HG02943 (cell line): ENCODE measurements around the gene PPP1R14D.

Experiments used
- ATAC-seq: cut with Tn5 transposase; IDR thresholded peaks from one replicate; pipeline ENCODE4 v1.9.1; 2021; ENCODE audit warnings: mild to moderate bottlenecking, low read depth, moderate library complexity; ENCODE audit not compliant: unreplicated experiment

The PPP1R14D gene

DNA sequence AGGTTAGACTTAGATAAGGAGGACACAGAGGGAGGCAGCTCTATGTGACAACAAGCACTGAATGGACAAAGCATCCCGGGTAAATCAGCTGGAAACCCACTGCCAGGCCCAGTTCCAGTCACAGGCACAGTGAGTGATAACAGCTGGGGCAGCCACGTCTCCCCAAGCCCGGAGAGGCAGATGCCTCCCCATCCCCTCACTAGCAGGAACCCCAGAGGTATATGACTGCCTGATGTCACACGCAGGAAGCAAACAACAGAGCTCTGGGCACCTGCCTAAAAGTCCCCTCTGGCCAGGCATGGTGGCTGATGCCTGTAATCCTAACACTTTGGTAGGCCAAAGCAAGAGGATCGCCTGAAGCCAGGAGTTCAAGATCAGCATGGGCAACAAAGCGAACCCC is 40.5 kb downstream of the PPP1R14D start:
- no peak for ATAC-seq

DNA sequence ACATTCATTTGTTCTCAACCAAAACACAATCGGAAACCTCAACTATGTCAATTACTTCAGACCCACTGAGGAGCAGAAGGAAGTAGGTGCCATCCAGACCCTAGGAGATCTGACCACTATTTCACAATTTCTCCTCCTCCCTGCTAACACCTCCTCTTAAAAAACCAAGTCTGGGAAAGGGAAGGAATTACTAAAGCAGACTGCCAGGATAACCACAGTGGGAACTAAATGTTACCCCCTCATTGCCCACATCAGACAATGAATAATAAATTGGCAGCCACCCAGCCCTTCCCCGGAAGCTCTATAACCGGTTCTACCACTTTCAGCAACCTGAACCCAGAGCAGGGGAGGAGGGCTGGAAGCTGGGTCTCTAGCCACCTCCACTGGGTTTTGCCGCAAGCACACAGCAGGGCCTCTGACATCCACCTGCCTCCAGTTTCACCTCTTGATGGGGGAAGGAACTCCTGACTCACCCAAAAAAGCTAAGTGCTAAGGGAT is 41.1 kb downstream of the PPP1R14D start:
- no peak for ATAC-seq

DNA sequence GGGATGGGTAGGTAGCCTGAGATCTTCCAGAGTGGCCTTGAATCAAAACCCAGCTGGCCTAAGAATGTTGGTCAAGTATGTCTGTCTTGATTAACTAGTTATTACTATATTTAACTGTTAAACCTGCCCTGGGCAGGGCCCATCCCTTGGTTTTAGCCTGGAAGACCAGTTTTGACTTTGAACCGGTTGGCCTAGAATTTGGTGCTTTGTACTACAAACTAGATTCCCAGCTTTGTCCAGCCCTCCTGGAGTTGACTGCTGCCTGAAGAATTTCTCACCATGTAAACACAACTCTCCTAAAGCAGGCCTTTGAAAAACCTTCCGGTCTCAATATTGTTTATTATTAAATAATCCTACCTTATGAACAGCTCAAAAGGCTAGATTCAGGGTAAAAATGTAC is 42.7 kb downstream of the PPP1R14D start:
- ATAC-seq, result no peak

DNA sequence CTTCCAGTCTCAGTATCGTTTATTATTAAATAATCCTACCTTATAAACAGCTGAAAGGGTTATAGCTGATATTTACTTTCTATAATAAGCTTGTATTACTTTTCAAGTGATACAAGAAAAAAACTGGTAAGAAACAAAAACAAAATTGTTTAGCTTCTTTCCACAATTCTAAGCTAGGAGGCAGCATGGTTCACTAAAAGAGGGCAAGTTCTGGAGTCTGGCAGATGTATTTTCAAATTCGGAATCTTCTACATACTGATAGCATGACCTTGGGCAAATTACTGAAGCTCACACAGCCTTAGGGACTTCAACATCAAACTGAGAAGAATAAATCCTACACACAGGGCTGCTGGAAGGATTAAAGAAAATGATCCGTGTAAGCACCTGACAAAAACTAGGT is 43.3 kb downstream of the PPP1R14D start:
- ATAC-seq, result no peak

DNA sequence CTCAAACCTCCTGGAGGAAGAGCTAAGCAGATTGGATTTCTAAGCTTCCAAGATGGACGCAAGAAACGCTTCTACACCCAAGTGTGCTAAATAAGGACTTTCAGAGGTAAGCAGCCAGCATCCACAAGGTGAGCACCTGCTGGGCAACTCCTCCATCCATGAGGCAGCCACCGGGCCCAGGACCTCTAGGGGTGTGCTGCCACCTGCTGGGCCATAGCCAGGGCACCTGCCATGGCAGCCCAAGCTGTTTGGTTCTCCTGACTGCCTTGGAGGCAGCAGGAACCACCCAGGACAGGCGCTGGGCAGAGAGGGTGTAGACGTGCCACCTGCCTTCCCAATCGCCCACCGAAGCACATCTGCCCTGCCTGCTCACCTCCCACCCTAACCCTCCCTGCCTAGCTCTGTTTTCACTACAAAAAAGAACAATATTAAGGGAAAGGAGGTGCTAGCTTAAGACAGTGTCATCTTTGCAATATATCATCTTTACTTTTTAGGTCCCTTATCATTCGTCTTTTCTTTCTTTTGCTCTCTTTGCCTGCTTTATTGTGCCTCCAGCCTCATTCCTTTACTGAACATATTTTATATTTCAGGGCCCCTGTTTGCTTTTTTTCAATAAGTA is 45.8 kb downstream of the PPP1R14D start:
- ATAC-seq, result no peak

DNA sequence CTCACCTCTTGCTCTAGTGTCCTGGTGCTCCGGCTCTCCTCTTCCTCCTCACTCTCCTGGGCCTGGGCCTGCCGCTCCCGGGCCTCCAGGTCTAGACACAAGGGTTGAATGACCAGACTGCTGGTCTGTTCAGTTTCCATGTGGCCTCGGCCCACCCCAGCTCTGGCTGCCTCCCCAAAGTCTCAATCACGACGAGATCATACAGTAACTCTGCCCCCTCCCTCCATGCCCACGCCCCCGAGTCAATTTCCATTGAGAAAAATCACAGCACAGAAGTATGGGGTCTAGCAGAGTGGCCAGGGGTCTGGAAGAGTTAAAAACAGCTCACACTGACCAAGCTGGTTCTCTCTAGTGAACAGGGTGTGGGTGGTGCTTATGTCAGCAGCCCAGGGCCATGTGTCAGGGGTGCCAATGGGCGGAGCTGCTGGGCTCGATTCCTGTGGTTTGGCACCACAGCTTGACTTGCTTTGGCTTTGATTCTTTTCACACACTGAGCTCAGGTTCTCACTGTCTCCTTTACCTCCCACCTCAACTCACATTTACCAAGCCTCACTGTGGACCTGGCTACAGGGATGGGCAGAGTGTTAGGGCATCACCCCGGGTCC is 51.9 kb downstream of the PPP1R14D start:
- ATAC-seq, result no peak

DNA sequence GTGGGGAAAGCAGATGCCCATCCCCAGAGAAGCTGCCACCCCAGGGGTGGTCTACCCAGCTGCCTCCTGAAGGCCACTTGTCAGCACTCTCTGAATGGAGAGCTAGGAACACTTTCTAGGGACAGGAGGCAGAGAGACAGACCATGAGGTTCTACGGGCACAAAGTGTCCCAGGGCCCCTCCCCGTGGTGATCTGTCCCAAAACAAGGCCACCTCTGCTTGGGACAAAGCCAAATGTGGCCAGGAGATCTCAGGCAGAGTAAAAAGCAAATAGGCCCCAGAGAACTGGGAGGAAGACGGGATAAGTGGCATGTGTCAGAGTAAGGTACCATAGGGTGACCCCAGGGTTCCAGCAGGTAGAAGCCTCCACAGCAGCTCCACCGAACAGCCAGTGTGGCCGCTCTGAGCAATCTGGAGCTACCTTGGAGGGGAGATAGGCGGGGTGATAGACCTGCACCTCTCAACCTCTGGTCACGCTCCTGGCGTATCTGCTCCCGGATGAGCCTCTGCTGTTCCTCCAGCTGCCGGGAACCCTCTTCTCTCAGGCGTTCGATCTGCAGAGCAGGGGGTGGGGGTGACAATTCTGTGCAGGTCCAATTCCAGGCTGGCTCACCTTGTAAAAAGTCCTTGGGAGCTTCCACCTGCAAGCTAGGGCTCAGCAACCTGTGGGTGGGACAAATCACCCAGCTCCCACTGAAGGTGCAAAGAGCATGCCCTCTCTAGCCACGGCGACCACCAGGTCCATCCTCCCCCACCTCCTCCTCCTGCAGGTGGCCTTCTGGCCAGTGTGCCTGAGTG is 52.6 kb downstream of the PPP1R14D start:
- ATAC-seq, result no peak

DNA sequence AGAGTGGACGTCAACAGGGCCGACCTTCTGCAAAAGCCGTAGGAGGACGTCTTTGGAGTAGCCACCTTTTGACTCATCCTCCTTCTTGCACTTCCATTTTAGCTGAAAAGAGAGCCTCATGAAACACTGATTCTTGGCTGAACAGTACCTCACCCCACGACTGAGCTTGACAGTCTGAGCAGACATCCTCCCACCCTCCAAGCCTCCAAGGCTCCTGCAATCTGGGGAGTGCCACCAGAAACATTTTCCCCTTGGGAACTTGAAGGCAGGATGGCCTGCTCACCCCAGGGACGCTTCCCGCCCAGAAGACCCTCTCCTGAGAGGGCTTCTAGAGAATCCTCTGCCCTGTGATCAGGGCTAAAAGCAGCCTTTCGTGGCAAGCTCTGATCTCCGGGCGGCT is 53.5 kb downstream of the PPP1R14D start:
- ATAC-seq, result no peak

DNA sequence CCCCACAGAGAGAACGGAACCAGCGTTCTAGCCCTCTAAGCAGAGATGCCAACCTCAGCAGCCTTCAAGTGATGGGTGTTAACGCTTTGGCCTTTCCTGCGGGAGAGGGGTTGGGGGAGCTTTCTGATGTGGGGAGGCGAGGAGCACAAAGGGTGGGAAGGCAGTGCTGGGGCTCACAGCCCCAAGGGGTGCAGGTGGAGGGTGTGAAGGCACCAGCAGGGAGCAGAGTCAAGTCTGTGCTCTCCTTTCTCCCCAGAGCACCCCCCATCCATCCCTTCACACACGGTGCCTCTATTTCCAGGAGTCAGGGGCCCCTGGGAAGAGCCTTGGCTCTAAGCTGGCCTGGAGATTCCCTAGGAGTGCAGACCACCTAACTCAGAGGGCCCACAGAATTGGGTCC is 54.6 kb downstream of the PPP1R14D start:
- no peak for ATAC-seq

DNA sequence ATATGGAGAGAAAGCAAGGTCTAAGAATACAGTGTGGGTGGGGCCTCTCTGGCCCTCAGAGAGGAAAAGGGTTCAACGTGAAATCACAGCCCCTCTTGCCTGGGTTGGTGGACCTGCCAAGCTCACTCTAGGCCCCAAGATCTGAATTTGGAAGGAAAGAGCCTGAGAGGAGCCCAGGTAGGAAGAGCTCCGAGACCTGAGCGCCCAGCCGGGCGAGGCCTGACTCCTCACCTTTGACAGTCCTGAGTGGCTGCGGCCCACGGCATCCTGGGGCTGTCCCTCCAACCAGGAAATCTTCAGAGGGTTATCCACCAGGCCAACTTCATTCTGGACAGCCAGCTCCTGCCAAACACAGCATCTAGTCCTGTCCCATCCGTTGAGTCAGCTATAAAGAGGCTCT is 55.0 kb downstream of the PPP1R14D start:
- no peak for ATAC-seq

DNA sequence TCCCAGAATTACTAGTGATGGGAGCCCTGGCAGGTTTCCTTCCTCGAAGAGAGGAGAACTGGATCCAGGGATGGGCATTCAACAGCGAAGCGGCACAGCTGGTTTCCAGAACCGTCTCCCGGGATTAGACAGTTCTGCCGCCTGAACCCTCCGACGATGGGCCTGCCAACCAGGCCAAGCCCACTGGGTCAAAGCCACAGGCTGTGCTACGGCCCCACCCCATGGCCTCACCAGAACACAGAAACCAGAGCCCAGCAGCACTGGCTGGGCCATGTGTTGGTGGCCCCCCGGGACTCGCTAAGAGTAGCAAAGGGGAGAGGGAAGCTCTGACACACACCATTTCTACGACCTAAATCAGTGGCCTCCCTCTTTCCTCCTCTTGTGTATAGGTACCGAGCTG is 56.5 kb downstream of the PPP1R14D start:
- no peak for ATAC-seq

DNA sequence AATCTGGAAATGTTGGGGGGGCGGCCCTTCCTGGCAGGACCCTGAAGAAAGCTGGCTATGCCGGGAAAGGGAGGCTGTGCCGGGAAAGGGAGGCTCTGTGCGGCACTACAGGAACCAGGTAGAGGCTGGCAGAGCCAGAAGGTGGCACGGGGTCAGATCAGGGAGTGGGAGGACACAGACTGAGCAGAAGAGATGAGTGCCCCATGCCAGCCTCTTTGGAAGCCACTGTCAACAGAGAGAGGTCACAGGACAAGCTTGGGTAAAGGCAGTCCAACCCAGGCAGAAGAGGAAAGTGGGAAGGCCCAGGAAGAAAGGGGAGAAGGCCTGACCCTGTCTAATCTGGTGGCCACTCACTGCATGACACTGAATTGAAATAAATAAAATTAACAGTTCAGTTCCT is 57.3 kb downstream of the PPP1R14D start:
- no peak for ATAC-seq

DNA sequence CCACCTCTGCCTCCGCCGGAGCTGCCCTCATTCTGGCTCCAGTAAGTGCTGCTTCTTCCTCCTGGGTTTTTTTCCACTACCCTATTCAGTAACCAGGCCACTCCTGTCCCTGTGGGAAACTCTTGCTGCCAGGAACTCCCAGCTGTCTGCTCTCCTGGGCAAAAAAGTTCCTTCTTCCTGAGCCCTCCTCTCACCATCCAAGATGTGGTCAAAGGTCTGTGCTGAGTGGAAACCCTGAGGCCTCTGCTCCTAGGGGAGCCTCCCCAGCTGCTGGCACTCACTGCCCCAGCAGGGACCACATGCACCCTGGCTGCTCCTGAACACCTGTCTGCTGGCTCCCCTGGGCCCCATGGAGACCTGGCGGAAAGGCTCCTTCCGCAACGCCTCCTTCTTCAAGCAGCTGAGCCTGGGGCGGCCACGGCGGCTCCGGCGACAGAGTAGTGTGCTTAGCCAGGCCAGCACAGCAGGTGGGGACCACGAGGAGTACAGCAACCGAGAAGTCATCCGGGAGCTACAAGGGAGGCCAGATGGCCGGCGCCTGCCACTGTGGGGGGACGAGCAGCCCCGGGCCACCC is 58.3 kb downstream of the PPP1R14D start:
- no peak for ATAC-seq

DNA sequence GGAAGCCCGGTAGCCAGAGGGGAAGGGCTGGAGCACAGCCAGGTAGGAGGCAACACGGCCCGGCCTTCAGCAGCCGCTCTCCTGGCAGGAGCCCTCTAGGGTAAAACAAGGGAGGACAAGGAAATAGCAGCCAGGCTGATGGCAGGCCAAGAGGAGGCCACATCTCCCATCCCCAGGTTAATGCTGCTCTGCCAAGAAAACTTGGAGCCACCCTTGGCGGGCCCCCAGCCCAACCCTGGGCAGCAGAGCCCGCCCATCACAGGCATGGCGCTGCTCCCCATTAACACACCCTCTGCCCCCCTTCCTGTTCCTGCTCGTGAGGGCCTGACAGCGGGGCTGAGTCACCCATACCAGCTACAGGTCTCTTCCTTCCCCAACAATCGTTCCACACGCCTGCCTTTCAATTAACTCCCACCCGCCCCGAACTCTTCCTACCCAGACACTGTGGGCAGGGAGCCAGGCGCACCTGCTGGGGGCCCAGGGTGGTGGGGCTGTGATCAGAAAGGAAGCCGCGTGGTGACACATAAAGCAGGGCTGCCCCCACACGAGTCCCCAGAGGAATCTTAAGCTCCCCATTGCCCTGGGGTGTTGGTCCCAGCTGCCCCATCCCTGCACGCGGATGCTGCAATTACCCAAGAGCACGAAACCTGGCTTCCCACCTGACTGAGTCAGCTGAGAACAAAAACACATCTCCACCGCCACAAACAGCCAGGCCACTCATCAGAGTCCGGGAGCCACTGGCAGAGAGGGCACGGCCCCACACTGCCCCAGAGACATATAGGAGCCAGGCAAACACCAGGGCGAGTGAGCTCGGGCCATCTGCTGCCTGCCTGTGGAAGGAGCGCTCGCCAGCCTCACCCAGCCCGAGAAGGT is 59.0 kb downstream of the PPP1R14D start, which contains the start of gene C15orf62:
C15orf62 (plus strand) TSS at position 707 of the 873 bp plus-strand sequence. CDS start 516 bp downstream, outside the sequence.
- ATAC-seq, result no peak

DNA sequence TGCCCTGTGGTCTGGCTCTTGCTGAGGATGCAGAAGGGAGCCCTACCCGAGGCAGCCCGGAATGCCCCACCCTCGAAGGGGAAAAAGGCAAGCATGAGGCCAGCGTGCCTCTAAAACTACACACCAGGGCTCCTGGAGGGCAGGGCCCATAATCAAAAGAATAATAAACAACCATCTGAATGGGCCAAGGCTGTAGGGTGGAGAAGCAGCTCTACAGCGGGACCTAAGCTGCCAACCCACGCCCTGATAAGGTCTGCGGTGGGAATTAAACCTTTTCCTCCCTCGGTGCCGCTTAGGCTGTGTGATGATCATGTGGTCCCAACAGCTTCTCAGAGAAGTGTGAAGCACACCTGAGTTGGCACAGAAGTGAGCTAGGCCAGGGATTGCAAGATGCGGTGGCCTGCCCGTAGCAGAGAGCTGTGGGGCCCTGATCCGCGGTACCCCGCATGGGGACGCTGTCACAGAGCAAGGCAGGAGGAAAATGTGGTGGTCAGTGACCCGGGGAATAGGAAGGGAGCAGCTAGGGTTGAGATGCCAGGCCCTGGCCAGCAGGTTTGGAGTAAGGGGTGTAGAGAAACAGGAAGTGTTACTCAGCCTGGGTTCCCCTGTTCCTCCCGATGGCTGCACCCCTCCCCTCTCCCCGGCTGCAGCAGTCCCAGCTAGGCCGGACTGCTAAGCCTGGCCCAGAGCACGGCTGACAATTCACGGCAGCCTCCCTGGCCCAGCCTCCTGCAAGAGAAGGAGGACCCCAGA is 59.8 kb downstream of the PPP1R14D start:
- no peak for ATAC-seq

DNA sequence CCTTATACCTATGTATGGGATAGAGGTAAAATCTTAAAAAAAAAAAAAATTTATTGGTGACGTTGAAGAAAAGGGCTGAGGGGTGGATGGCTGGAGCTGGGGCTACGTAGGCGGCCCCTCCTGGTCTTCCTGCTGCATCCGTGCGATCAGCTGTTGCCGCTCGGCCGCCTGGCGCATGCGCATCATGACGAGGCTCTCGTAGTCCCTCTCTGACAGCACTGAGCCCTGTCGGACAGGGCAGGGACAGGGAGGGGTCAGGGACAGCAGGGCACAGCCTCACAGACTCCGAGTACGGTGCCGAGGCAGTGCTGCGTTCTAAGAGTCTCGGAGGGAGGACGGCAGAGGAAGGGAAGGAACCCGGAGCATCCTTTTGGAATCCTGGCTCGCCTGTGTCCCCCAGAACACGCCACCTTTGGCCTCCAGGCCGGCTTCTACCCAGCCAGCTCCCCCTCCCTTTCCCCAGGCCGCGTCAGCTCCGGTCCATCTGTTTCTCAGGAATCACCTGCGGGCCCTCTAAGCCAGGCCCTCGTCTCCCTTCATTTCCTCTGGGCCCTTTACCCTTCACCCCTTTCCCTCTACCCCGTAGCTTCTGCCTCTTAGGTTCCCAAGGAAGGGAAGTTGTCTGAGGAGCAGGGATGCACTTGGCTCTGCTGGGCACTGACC is 60.5 kb downstream of the PPP1R14D start:
- ATAC-seq, result no peak

DNA sequence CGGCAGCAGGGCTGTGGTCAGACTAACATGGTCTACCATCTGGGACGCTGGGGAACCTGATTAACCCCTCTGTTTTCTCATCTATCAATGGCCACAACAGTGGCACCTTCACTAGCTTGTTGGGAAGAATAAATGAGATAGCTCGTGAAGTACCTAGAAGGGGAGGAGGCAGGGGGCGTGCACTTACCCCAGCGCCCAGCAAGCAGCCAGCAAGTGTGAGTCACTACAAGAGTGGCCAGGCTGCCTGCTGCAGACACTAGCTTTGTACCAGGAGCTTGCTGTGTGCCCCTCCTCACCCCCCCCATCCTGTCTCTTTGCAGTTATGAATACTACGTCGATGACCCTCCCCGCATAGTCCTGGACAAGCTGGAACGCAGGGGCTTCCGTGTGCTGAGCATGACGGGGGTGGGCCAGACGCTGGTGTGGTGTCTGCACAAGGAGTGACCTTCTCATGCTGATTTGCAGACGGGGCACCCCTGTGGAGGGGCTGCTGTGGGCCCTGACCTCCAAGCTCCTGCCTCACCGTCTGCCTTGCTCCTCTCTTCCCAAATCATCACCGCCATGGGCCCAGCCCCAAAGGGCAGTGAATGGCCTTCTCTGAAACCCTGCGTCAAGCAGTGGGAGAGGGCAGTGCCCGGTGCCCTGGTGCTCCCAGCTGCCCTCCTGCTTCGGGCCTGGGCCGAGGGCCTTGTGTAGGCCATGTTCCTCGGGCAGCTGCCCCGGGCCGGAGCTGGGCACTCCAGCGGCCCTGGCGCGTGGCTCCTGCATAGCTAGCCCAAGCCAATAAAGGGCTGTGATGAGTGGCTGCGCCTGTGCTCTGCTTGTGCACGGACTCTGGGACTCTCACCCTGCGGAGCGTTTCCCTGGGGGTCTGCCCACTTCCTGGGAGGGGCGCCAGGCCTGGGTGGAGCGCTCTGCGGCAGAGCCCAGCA is 61.3 kb downstream of the PPP1R14D start:
- ATAC-seq, result no peak
